ENCODE measurements around the gene CCDC43. TPM values are rescaled to one million over a fixed set of nuclear protein-coding genes. Genes with fewer than 3 reads are reported as not detected.
"Not testable (repeated sequence)": the region's sequence is repeated elsewhere in the genome, so short reads cannot be mapped to it uniquely, and the experiment has no call there.

CCDC43 gene
- total and polyA plus RNA-seq, 4 donors = 4.5 to 8.6 (median 6.7) TPM

- Histone ChIP-seq H3K27me3 (ENCODE audit: control insufficient read depth in 4 of 4, insufficient read depth in 4 of 4, low read length in 3 of 4) (no peaks in the 10 kb centered on the region), H3K27ac (ENCODE audit: low read depth in 1 of 2, low read length in 2 of 2) (no peak overlapping the region), H3K9me3 (ENCODE audit: control insufficient read depth in 4 of 4, low read length in 3 of 4) (no peaks in the 10 kb centered on the region), H3K4me3 (ENCODE audit: low read depth in 1 of 3, low read length in 3 of 3) (no peak overlapping the region), H3K9ac (ENCODE audit: low read depth in 1 of 2, low read length in 2 of 2) (no peak overlapping the region), H3K4me1 (ENCODE audit: control insufficient read depth in 4 of 4, insufficient read depth in 4 of 4, low read length in 3 of 4) (peaks cover 3 to 25% (median 20%) of the 10 kb centered on the region in 4 donors), H3K36me3 (ENCODE audit: control insufficient read depth in 4 of 4, insufficient read depth in 3 of 4, low read depth in 1 of 4, low read length in 3 of 4) (peaks cover 1 to 12% (median 10%) of the 10 kb centered on the region in 4 donors)
- DNase-seq (ENCODE audit: low spot score) = no peak
- TF ChIP-seq ATF3 (IDR thresholded peaks at IDR 0.05) = no peak
- TF ChIP-seq REST (IDR thresholded peaks at IDR 0.05) = no peak
- TF ChIP-seq FOXA1 (IDR thresholded peaks at IDR 0.05) = no peak
- TF ChIP-seq FOXA2 (IDR thresholded peaks at IDR 0.05) = no peak
- 97% methylated on average over 1 of the region's 1 CpG for WGBS
Measured at GRCh38 chr17:44687756-44688155, 1.8 kb downstream of the CCDC43 start.

GRCh38 chr17:44683303-44683702 is 6.3 kb downstream of the CCDC43 start:
- H3K4me3 ChIP-seq (ENCODE audit: low read depth in 1 of 3, low read length in 3 of 3); DNase-seq (ENCODE audit: low spot score); H3K9me3 ChIP-seq (ENCODE audit: control insufficient read depth in 4 of 4, low read length in 3 of 4); H3K9ac ChIP-seq (ENCODE audit: low read depth in 1 of 2, low read length in 2 of 2); H3K4me1 ChIP-seq (ENCODE audit: control insufficient read depth in 4 of 4, insufficient read depth in 4 of 4, low read length in 3 of 4); H3K27me3 ChIP-seq (ENCODE audit: control insufficient read depth in 4 of 4, insufficient read depth in 4 of 4, low read length in 3 of 4); H3K27ac ChIP-seq (ENCODE audit: low read depth in 1 of 2, low read length in 2 of 2): not testable (repeated sequence)
- 92% methylated on average over 4 of the region's 4 CpGs for WGBS
- peaks cover 5 to 43% (median 34%) of the 10 kb centered on the region in 4 donors for H3K36me3 ChIP-seq (ENCODE audit: control insufficient read depth in 4 of 4, insufficient read depth in 3 of 4, low read depth in 1 of 4, low read length in 3 of 4)

- 70% methylated on average over 2 of the region's 2 CpGs for WGBS
- peaks cover 3 to 35% (median 26%) of the 10 kb centered on the region in 4 donors for H3K36me3 ChIP-seq (ENCODE audit: control insufficient read depth in 4 of 4, insufficient read depth in 3 of 4, low read depth in 1 of 4, low read length in 3 of 4)
Measured at GRCh38 chr17:44677136-44677535, 12.4 kb downstream of the CCDC43 start.

More at GRCh38 chr17:44677136-44677535, 12.4 kb downstream of the CCDC43 start:
- H3K27ac ChIP-seq (ENCODE audit: low read depth in 1 of 2, low read length in 2 of 2) = no peak overlapping the region
- H3K9me3 ChIP-seq (ENCODE audit: control insufficient read depth in 4 of 4, low read length in 3 of 4) = no peaks in the 10 kb centered on the region
- no peaks in the 10 kb centered on the region for H3K27me3 ChIP-seq (ENCODE audit: control insufficient read depth in 4 of 4, insufficient read depth in 4 of 4, low read length in 3 of 4)
- no peak for DNase-seq (ENCODE audit: low spot score)
- no peaks in the 10 kb centered on the region for H3K4me1 ChIP-seq (ENCODE audit: control insufficient read depth in 4 of 4, insufficient read depth in 4 of 4, low read length in 3 of 4)
- no peak overlapping the region for H3K9ac ChIP-seq (ENCODE audit: low read depth in 1 of 2, low read length in 2 of 2)
- H3K4me3 ChIP-seq (ENCODE audit: low read depth in 1 of 3, low read length in 3 of 3) = no peak overlapping the region
- TF ChIP-seq YY1 (IDR thresholded peaks at IDR 0.05) (no peak), FOXA2 (IDR thresholded peaks at IDR 0.05) (no peak), RAD21 (IDR thresholded peaks at IDR 0.05) (no peak), EGR1 (IDR thresholded peaks at IDR 0.05; ENCODE audit: low read depth in 2 of 2) (no peak), HNF4A (conservative IDR thresholded peaks at IDR 0.05) (no peak), NR2F2 (IDR thresholded peaks at IDR 0.05) (no peak), CTCF (IDR thresholded peaks at IDR 0.05; ENCODE audit: low read depth, low read length, missing input control) (no peak), FOXA1 (IDR thresholded peaks at IDR 0.05) (no peak)
